ENCODE data around the gene HOXA2. TPM values are rescaled to one million over a fixed set of nuclear protein-coding genes. Genes with fewer than 3 reads are reported as not detected.

HOXA2 gene
- total and polyA plus RNA-seq, 2 of the 8 experiments (the other 6 are each of a cell fraction or from before 2014, with no cell fraction given), result not detected

DNA sequence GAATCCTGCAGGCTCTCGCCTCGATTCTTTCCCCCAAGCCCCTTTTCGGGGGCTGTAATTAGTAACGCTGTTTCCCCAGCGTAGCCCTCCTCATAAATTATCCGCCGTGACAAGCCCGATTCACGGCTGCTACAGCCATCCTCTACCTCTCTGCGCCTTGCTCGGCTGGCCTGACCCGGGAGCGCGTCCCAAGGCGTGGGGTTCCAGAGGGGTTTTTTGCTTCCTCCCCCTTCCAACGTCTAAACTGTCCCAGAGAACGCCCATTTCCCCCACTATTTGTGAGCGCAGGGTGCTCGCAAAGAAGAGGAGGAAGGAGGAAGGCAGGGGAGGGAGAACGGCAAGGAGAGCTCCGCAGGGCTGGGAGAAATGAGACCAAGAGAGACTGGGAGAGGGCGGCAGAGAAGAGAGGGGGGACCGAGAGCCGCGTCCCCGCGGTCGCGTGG is 40.1 kb upstream of the HOXA2 start:
- Histone ChIP-seq H3K9me3 (ENCODE audit: insufficient read depth in 2 of 2, low read depth in 1 of 2, low read length in 1 of 2) (peaks cover 0 to 3% of the 10 kb centered on the region in 2 experiments; a peak in 1 of 4 replicates), H3K4me3 (ENCODE audit: extremely low read depth in 1 of 4, insufficient read depth in 2 of 4, low read depth in 3 of 4, low read length in 4 of 4) (peak overlapping the region in 3 of 4 experiments; percentile 16 to 59 (median 21); a peak in 6 of 8 replicates), H3K23ac (ENCODE audit: insufficient read length) (no peak overlapping the region), H3K27me3 (replicated peaks in 1 of 4; ENCODE audit: control insufficient read depth in 3 of 4, extremely low read depth in 1 of 4, insufficient read depth in 3 of 4, low read length in 3 of 4) (peaks cover 97 to 100% (median 99%) of the 10 kb centered on the region in 4 experiments), H2AFZ (ENCODE audit: low read length) (no peak overlapping the region), H4K8ac (ENCODE audit: extremely low read depth, insufficient read depth, low read length) (peak overlapping the region; percentile 81), H4K91ac (replicated peaks; ENCODE audit: insufficient read length, low read length) (no peak overlapping the region), H2BK20ac (ENCODE audit: low read length) (no peak overlapping the region), H2BK15ac (ENCODE audit: low read length) (no peak overlapping the region), H2AK5ac (ENCODE audit: low read depth, low read length) (no peak overlapping the region), H3K18ac (ENCODE audit: extremely low read depth, low read length) (no peak overlapping the region), H3K4me1 (replicated peaks in 1 of 4; ENCODE audit: control insufficient read depth in 3 of 4, insufficient read depth in 4 of 4, low read length in 3 of 4) (peaks cover 0 to 6% (median 3%) of the 10 kb centered on the region in 4 experiments; a peak in 4 of 7 replicates), H3K79me1 (ENCODE audit: low read depth, low read length) (no peaks in the 10 kb centered on the region), H3K79me2 (ENCODE audit: control insufficient read depth in 1 of 2, insufficient read depth in 2 of 2, low read length in 2 of 2) (no peaks in the 10 kb centered on the region), H3K36me3 (ENCODE audit: control insufficient read depth in 2 of 4, insufficient read depth in 4 of 4, low read length in 3 of 4) (peaks cover 0 to 6% (median 0%) of the 10 kb centered on the region in 4 experiments; a peak in 1 of 8 replicates), H3K4ac (replicated peaks; ENCODE audit: insufficient read length, low read depth, low read length) (no peak overlapping the region), H3K9ac (replicated peaks in 1 of 4; ENCODE audit: extremely low read depth in 1 of 4, low read depth in 3 of 4, low read length in 3 of 4) (no peak overlapping the region), H2BK5ac (ENCODE audit: low read depth, low read length) (no peak overlapping the region), H3K56ac (replicated peaks; ENCODE audit: insufficient read length, low read depth, low read length) (no peak overlapping the region), H2BK12ac (ENCODE audit: low read depth, low read length) (no peak overlapping the region), H4K20me1 (replicated peaks in 1 of 2; ENCODE audit: control insufficient read depth in 1 of 2, insufficient read depth in 2 of 2, low read length in 2 of 2) (peaks cover 21 to 27% of the 10 kb centered on the region in 2 experiments), H3K4me2 (ENCODE audit: insufficient read depth in 1 of 2, low read depth in 2 of 2, low read length in 2 of 2) (peak overlapping the region; percentile 70), H3K27ac (ENCODE audit: low read depth, low read length) (no peak overlapping the region), H4K5ac (ENCODE audit: insufficient read length, low read depth, low read length) (no peak overlapping the region), H2BK120ac (replicated peaks; ENCODE audit: low read depth, low read length) (no peak overlapping the region), H3K14ac (ENCODE audit: insufficient read length) (no peak overlapping the region), H3K23me2 (ENCODE audit: low read depth, low read length) (peaks cover 9% of the 10 kb centered on the region)
- DNase-seq (ENCODE audit: low read depth in 1 of 2, low spot score in 2 of 2), result no peak
- POLR2A ChIA-PET (ENCODE audit: partially characterized antibody), result no interaction called here
- CTCF ChIA-PET (ENCODE audit: partially characterized antibody), result interaction anchor here (1.0 to 12.5 kb wide), 27 partner anchors 9 to 461 kb away, joined by 3 to 123 read pairs (median 10); partner anchors contain the start of genes HOXA1, HOXA3, HOXA4 and HOXA7
- no peak for FAIRE-seq
- WGBS, 2 experiments (ENCODE audit: extremely low coverage in 1 of 2, insufficient coverage in 1 of 2, insufficient read length in 1 of 2, insufficient replicate concordance in 2 of 2, low coverage in 1 of 2, low lambda C conversion rate in 2 of 2, missing lambda C conversion rate in 1 of 2), result 8% methylated on average over 29 of the region's 29 CpGs; no CpG with 5 or more reads in 1 of the 2 experiments
- TF ChIP-seq BCL11A (IDR thresholded peaks at IDR 0.05; ENCODE audit: low read depth in 2 of 2, low read length in 2 of 2) (no peak), RFX5 (IDR thresholded peaks at IDR 0.05; ENCODE audit: borderline replicate concordance, low read depth, low read length) (no peak), RAD21 (IDR thresholded peaks at IDR 0.05 in 1 of 2, conservative IDR thresholded peaks at IDR 0.05 in 1 of 2; ENCODE audit: low read depth in 2 of 2, low read length in 2 of 2) (no peak), SIX5 (IDR thresholded peaks at IDR 0.05; ENCODE audit: low read depth, low read length) (no peak), RBBP5 (IDR thresholded peaks at IDR 0.05; ENCODE audit: borderline replicate concordance, low read depth, low read length) (no peak), RNF2 (IDR thresholded peaks at IDR 0.05; ENCODE audit: borderline replicate concordance, low read depth, low read length, missing control alignments, poor library complexity, severe bottlenecking) (peak; percentile 92), POU5F1 (IDR thresholded peaks at IDR 0.05; ENCODE audit: low read depth, low read length) (no peak), SAP30 (IDR thresholded peaks at IDR 0.05; ENCODE audit: insufficient read depth, insufficient replicate concordance, low read length) (no peak), JUND (IDR thresholded peaks at IDR 0.05; ENCODE audit: low read length) (no peak), SIN3A (conservative IDR thresholded peaks at IDR 0.05 in 1 of 2, IDR thresholded peaks at IDR 0.05 in 1 of 2; ENCODE audit: low read depth in 1 of 2, low read length in 2 of 2) (no peak), RXRA (IDR thresholded peaks at IDR 0.05; ENCODE audit: insufficient read depth, low read depth, low read length) (no peak), TEAD4 (IDR thresholded peaks at IDR 0.05; ENCODE audit: low read depth, low read length) (no peak)
